Ovary (tissue), 9 donors: ENCODE data around the gene FGG. TPM values are rescaled to one million over a fixed set of nuclear protein-coding genes. Genes with fewer than 3 reads are reported as not detected.

Experiments used
- DNase-seq, 5 donors: peaks; one replicate each; pipeline ENCODE4 v3.0.0-alpha.2; 2019 to 2020
- H3K27ac ChIP-seq, 2 donors: fragments of 200-600 bp; one replicate each; pipeline versions ENCODE4 v1.5.1 to v1.8.0; 2019 to 2022
- H3K27me3 ChIP-seq: fragments of 200-600 bp; one replicate; pipeline ENCODE4 v1.8.0; 2022
- H3K36me3 ChIP-seq: fragments of 200-600 bp; sonication (generic); one replicate; pipeline ENCODE4 v1.5.1; 2019
- H3K4me1 ChIP-seq: one replicate; pipeline ENCODE4 v1.8.1; 2013; ENCODE audit warnings: mild to moderate bottlenecking, moderate library complexity; ENCODE audit not compliant: insufficient read depth
- H3K4me3 ChIP-seq: fragments of 200-600 bp; sonication (generic); one replicate; pipeline ENCODE4 v1.5.1; 2017
- H3K9me3 ChIP-seq, 2 donors: fragments of 200-600 bp in 1 of 2; sonication (generic) in 1 of 2; one replicate each; pipeline versions ENCODE4 v1.5.1 to v1.8.1; 2013 to 2019; ENCODE audit warnings: mild to moderate bottlenecking in 1 of 2, moderate library complexity in 1 of 2
- CTCF ChIP-seq, 3 donors: fragments of 450-650 bp in 2 of 3; fragments of 200-600 bp in 1 of 3; IDR thresholded peaks; one replicate each; pipeline versions ENCODE4 v1.5.1 to v1.8.0; 2016 to 2022; ENCODE audit warnings: antibody characterized with exemption in 3 of 3, mild to moderate bottlenecking in 1 of 3
- EP300 ChIP-seq: sonication (generic); formaldehyde crosslinking; IDR thresholded peaks from one replicate; pipeline ENCODE4 v1.6.1; 2017; ENCODE audit warnings: antibody characterized with exemption
- POLR2A ChIP-seq: fragments of 450-650 bp; IDR thresholded peaks from one replicate; pipeline ENCODE4 v1.6.1; 2017; ENCODE audit warnings: antibody characterized with exemption, mild to moderate bottlenecking, moderate library complexity
- WGBS, 3 donors: extraction: QIAGEN DNeasy Blood & Tissue Kit in 1 of 3; methylation state at CpG; one replicate each; pipeline versions ENCODE4 v1.1.5 to v1.1.7; 2013 to 2017; 5-methylcytosine and 5-hydroxymethylcytosine counted together
- intact Hi-C, 4 donors: fragments of 100-400 bp; cut with DNase I; formaldehyde crosslinking; loops; one replicate each; pipeline versions ENCODE4 v1.11.0 to v1.15.1; 2022 to 2023
- polyA plus RNA-seq, 2 donors: library from polyadenylated mRNA; stranded (reverse); fragments of 200-250 nt in 1 of 2; fragments of 350-450 nt in 1 of 2; fragmentation: Illumina TruSeq in 1 of 2; extraction: RNeasy Lipid Tissue Mini Kit (QIAGEN cat#74804) in 1 of 2; gene quantifications; one replicate each; pipeline ENCODE4 v1.2.3, GENCODE V29; 2013 to 2014
- total RNA-seq, 7 donors: library from RNA; depleted of rRNA in 2 of 7; stranded (reverse); fragments of >200 nt in 2 of 7; fragmentation: NEBNext Ultra II Directional in 3 of 7; extraction: Animal tissue kit (Norgen Biotek cat#: 25700) in 3 of 7; gene quantifications; one replicate each; pipeline versions ENCODE4 v1.1.0 to v1.2.4, GENCODE V29; 2016 to 2023
- donor health status: DM: no; HTN: no; CAD: no; lungs with moderate emphysema.
- donor health status: DM: no; HTN: no; CAD: no.
- donor health status: Bipolar disorder and iron deficiency.
- donor health status: DM: yes; HTN: yes; CAD: no.
- donor health status: DM: no; HTN: no; CAD: no.
- donor health status: DM: yes; HTN: yes; CAD: no.

The FGG gene
- total and polyA plus RNA-seq, 9 donors: 0.24 to 23.1 (median 1.8) TPM; not detected in 1

GRCh38 chr4:154559141-154559493 is 53.3 kb downstream of the FGG start:
- no peaks in the 10 kb centered on the region for H3K36me3 ChIP-seq
- no peaks in the 10 kb centered on the region for H3K4me1 ChIP-seq
- 87 to 94% (median 90%) methylated on average over 1 of the region's 1 CpG for WGBS, 3 donors
- no peak for DNase-seq
- intact Hi-C loops: no loop called here
- H3K27ac ChIP-seq: no peak overlapping the region
- TF ChIP-seq EP300 (no peak), POLR2A (no peak), CTCF (IDR thresholded peaks at IDR 0.05) (no peak)
- no peaks in the 10 kb centered on the region for H3K27me3 ChIP-seq
- H3K9me3 ChIP-seq: no peaks in the 10 kb centered on the region
- H3K4me3 ChIP-seq: no peak overlapping the region

Other genes starting within 250 kb of the FGG start
- gene DCHS2, start 120.9 kb downstream of the FGG start, total RNA-seq: 1 to 10 TPM; 1.1 to 8.7 (median 3.9) TPM
- gene DCHS2, start 120.9 kb downstream of the FGG start, polyA plus RNA-seq: under 1 TPM; 0.68 to 0.97 TPM
- gene PLRG1, start 62.3 kb downstream of the FGG start, total RNA-seq: 10 to 100 TPM; 26.5 to 90.9 (median 61.5) TPM
- gene PLRG1, start 62.3 kb downstream of the FGG start, polyA plus RNA-seq: 10 to 100 TPM; 35.6 to 71.1 TPM
- 1 to 10 TPM in 3 of 7 donors, under 1 TPM in 1, not detected in 3; 0.20 to 5.0 (median 1.7) TPM for gene FGB, start 49.6 kb downstream of the FGG start, total RNA-seq
- not detected for gene FGB, start 49.6 kb downstream of the FGG start, polyA plus RNA-seq
- gene FGA, start 21.9 kb downstream of the FGG start, total RNA-seq: 1 to 10 TPM in 3 of 7 donors, under 1 TPM in 2, not detected in 2; 0.25 to 8.4 (median 2.4) TPM
- not detected for gene FGA, start 21.9 kb downstream of the FGG start, polyA plus RNA-seq
- gene LRAT, start 131.3 kb upstream of the FGG start, total RNA-seq: under 1 TPM; 0.05 to 0.92 (median 0.40) TPM
- 1 to 10 TPM; 1.2 to 7.9 TPM for gene LRAT, start 131.3 kb upstream of the FGG start, polyA plus RNA-seq
- under 1 TPM in 1 of 7 donors, not detected in 6; 0.15 TPM for gene RBM46, start 168.6 kb upstream of the FGG start, total RNA-seq
- gene RBM46, start 168.6 kb upstream of the FGG start, polyA plus RNA-seq: under 1 TPM; 0.08 to 0.15 TPM